LNCAP (cell line): Measurements from ENCODE around the gene EVI5L.

Source experiments
- CTCF ChIP-seq: fragments of 450-650 bp; IDR thresholded peaks from 2 replicates; pipeline ENCODE4 v1.5.1; 2017; ENCODE audit warnings: mild to moderate bottlenecking

Gene EVI5L

GRCh38 chr19:7885818-7886217 is 55.8 kb downstream of the EVI5L start:
- no peak for TF ChIP-seq CTCF

- TF ChIP-seq CTCF, result no peak
Observed at GRCh38 chr19:7887408-7888144, 57.6 kb downstream of the EVI5L start.

GRCh38 chr19:7888145-7888825 is 58.3 kb downstream of the EVI5L start, which contains the start of gene LRRC8E:
Gene LRRC8E (plus strand): TSS chr19:7888510. CDS start chr19:7895604, 7,094 bp downstream.
- TF ChIP-seq CTCF, result no peak

GRCh38 chr19:7888826-7889217 is 58.8 kb downstream of the EVI5L start:
- no peak for TF ChIP-seq CTCF

- no peak for TF ChIP-seq CTCF
Observed at GRCh38 chr19:7894612-7895309, 64.7 kb downstream of the EVI5L start.

- TF ChIP-seq CTCF, result no peak
Observed at GRCh38 chr19:7895565-7895964, 65.5 kb downstream of the EVI5L start.

- TF ChIP-seq CTCF, result no peak
Observed at GRCh38 chr19:7897292-7897691, 67.3 kb downstream of the EVI5L start.
